GM19395 (cell line): ENCODE results near the gene USP17L17.
"Not testable (repeated sequence)": the region's sequence is repeated elsewhere in the genome, so short reads cannot be mapped to it uniquely, and the experiment has no call there.

Experiments
- ATAC-seq: cut with Tn5 transposase; IDR thresholded peaks from one replicate; pipeline ENCODE4 v1.9.1; 2021; ENCODE audit warnings: mild to moderate bottlenecking, moderate library complexity; ENCODE audit not compliant: unreplicated experiment

The USP17L17 gene

GRCh38 chr4:9243579-9243978, at the start of gene USP17L17:
USP17L17 (plus strand) TSS chr4:9243879; CDS start chr4:9243879, 0 bp downstream.
- not testable (repeated sequence) for ATAC-seq

- ATAC-seq = not testable (repeated sequence)
Measured at GRCh38 chr4:9210357-9210756, 33.3 kb upstream of the USP17L17 start, which contains the start of gene USP17L10. USP17L10 (plus strand) TSS chr4:9210657; CDS start chr4:9210657, 0 bp downstream.

- ATAC-seq = not testable (repeated sequence)
Measured at GRCh38 chr4:9214701-9215100, 29.0 kb upstream of the USP17L17 start.

GRCh38 chr4:9215105-9215504, 28.6 kb upstream of the USP17L17 start, which contains the start of gene USP17L11:
USP17L11 (plus strand) TSS chr4:9215405; CDS start chr4:9215405, 0 bp downstream.
- not testable (repeated sequence) for ATAC-seq

- not testable (repeated sequence) for ATAC-seq
Measured at GRCh38 chr4:9219852-9220251, 23.8 kb upstream of the USP17L17 start, which contains the start of gene USP17L12. USP17L12 (plus strand) TSS chr4:9220152; CDS start chr4:9220152, 0 bp downstream.

- ATAC-seq = not testable (repeated sequence)
Measured at GRCh38 chr4:9224596-9224995, 19.1 kb upstream of the USP17L17 start, which contains the start of gene USP17L13. USP17L13 (plus strand) TSS chr4:9224896; CDS start chr4:9224896, 0 bp downstream.

- not testable (repeated sequence) for ATAC-seq
Measured at GRCh38 chr4:9230249-9230648, 13.4 kb upstream of the USP17L17 start.

- not testable (repeated sequence) for ATAC-seq
Measured at GRCh38 chr4:9234085-9234484, 9.6 kb upstream of the USP17L17 start, which contains the start of gene USP17L15. USP17L15 (plus strand) TSS chr4:9234385; CDS start chr4:9234385, 0 bp downstream.

GRCh38 chr4:9238461-9238860, 5.2 kb upstream of the USP17L17 start:
- ATAC-seq = not testable (repeated sequence)

- ATAC-seq = not testable (repeated sequence)
Measured at GRCh38 chr4:9247953-9248680, 4.4 kb downstream of the USP17L17 start, which contains the start of gene USP17L18. USP17L18 (plus strand) TSS chr4:9248630; CDS start chr4:9248630, 0 bp downstream.

- ATAC-seq = not testable (repeated sequence)
Measured at GRCh38 chr4:9253078-9253477, 9.4 kb downstream of the USP17L17 start, which contains the start of gene USP17L19. USP17L19 (plus strand) TSS chr4:9253378; CDS start chr4:9253378, 0 bp downstream.

GRCh38 chr4:9257824-9258223, 14.1 kb downstream of the USP17L17 start, which contains the start of gene USP17L20:
USP17L20 (plus strand) TSS chr4:9258124; CDS start chr4:9258124, 0 bp downstream.
- not testable (repeated sequence) for ATAC-seq

GRCh38 chr4:9262572-9262971, 18.9 kb downstream of the USP17L17 start, which contains the start of gene USP17L21:
USP17L21 (plus strand) TSS chr4:9262872; CDS start chr4:9262872, 0 bp downstream.
- not testable (repeated sequence) for ATAC-seq

- not testable (repeated sequence) for ATAC-seq
Measured at GRCh38 chr4:9267319-9267718, 23.6 kb downstream of the USP17L17 start, which contains the start of gene USP17L22. USP17L22 (plus strand) TSS chr4:9267619; CDS start chr4:9267619, 0 bp downstream.

- ATAC-seq = not testable (repeated sequence)
Measured at GRCh38 chr4:9271719-9272118, 28.0 kb downstream of the USP17L17 start.
